C4-2B (cell line): ENCODE data around the gene CFAP65.

Experiments
- H3K27ac ChIP-seq: fragments of 450-650 bp; 2 replicates; pipeline ENCODE4 v1.5.1; 2017
- ZFX ChIP-seq: fragments of 450-650 bp; IDR thresholded peaks from 2 replicates; pipeline ENCODE4 v1.6.1; 2017
- TF ChIP-seq, protein P1 (sequence below): fragments of 450-650 bp; conservative IDR thresholded peaks from 2 replicates; pipeline ENCODE4 v1.5.1; 2017; ENCODE audit warnings: mild to moderate bottlenecking

Gene CFAP65

DNA sequence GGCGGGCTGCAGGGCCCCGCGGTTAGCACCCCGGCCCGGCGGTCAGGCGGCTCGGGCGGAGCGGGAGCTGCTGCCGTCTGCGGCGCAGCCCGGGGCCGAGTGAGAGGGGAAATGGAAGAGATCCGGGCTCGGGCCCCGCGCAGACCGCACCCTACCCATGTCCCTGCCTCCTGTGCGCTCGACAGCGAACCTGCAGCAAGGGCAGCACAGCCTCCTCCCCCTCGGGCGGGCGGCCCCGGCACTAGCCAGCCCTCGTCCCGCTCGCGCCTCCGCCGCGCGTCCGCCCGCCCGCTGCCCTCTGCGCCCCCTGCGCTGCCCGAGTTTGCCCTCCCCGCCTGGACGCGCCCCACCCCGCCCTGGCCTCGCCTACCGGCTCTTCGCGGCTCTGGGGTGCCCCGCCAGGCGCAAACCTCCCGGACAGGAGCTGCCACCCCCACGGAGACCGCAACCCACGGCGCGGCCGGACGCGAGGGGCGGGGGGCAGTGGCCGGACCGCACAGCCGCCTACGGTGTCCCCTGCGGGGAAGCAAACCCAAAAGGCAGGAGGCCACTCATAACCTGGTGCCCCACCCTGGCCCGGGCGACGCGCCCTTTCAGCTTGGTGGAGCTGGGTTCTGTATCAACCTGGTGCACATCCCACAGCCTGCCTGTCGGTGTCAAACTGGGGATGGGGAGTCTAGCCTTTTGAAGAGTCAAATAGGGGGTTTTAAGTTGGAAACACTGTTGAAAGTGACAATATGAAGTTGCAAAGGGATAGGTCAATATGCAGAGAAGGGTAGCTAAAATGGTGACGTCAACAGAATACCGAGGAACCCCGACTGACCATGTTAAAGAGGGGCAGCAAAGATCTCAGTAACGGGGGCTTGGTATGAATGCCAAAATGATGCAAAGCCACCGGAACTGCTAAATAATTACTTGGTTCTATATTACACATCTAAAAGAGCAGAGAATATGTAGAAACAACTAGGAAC is 19.8 kb upstream of the CFAP65 start, which contains the start of gene IHH:
TSS of gene IHH (minus strand) at position 101 of the 971 bp plus-strand sequence. CDS start 454 bp downstream, outside the sequence.
- TF ChIP-seq ZFX, result no peak
- TF ChIP-seq, protein P1, sequence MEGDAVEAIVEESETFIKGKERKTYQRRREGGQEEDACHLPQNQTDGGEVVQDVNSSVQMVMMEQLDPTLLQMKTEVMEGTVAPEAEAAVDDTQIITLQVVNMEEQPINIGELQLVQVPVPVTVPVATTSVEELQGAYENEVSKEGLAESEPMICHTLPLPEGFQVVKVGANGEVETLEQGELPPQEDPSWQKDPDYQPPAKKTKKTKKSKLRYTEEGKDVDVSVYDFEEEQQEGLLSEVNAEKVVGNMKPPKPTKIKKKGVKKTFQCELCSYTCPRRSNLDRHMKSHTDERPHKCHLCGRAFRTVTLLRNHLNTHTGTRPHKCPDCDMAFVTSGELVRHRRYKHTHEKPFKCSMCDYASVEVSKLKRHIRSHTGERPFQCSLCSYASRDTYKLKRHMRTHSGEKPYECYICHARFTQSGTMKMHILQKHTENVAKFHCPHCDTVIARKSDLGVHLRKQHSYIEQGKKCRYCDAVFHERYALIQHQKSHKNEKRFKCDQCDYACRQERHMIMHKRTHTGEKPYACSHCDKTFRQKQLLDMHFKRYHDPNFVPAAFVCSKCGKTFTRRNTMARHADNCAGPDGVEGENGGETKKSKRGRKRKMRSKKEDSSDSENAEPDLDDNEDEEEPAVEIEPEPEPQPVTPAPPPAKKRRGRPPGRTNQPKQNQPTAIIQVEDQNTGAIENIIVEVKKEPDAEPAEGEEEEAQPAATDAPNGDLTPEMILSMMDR, result no peak
- no peak within 1 kb of the TSS for H3K27ac ChIP-seq

DNA sequence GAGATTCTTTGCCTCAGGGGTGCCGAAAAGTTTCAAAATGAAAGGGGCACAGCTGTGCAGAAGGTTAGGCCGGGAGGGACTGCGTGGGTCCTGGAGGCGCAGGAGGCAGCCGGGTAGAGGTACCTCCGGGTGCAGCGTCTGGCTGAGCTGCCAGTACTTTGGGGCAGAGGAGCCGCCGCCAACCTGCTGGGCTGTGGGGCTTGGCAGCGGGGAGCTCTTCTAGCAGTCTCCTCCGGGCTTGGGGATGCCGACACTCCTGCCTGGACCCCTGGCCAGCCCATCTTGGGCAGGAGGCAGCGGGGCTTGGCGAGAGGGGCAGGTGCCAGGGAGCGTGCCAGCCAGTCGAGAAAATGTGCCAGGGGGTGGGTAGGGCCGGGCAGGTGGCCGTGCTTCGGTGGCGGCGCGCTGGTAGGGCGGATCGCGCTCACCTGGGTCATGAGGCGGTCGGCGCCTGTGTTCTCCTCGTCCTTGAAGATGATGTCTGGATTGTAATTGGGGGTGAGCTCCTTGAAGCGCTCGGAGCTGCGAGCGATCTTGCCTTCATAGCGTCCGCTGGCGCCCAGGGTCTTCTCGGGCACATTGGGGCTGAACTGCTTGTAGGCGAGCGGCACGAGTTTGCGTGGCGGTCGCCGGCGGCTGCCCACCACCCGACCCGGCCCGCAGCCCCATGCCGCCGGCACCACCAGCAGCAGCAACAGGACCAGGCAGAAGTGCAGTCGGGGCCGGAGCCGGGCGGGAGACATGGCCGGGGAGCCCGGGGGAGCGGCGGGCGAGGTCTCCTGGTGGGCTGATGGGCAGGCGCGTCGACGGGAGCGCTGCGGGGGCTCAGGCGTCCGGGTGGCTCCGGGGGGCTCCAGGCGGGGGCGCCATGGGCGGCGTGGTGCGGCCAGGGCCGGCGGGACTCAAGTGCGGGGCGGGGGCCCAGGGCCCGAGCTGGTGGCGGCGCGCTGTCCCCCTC is 18.7 kb upstream of the CFAP65 start:
- H3K27ac ChIP-seq, result no peak overlapping the region
- TF ChIP-seq, protein P1, result no peak
- TF ChIP-seq ZFX, result no peak

DNA sequence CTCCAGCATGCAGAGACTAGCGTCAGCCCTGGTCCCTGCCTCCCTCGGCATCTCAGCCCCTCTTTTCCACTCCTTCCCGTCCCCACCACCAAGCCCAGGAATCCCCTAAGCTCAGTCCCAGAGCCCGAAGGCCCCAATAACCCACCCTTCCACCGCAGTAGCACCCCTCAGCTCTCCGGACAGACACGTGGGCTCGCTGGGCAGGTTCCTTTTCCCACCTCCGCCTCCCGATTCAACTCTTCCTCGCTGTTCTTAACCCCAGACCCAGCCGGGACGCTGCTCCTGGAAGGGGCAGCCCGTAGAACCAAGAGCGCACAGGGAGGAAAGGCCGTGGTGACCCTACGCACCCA is 18.0 kb upstream of the CFAP65 start:
- TF ChIP-seq, protein P1, result no peak
- TF ChIP-seq ZFX, result no peak
- H3K27ac ChIP-seq, result no peak overlapping the region

DNA sequence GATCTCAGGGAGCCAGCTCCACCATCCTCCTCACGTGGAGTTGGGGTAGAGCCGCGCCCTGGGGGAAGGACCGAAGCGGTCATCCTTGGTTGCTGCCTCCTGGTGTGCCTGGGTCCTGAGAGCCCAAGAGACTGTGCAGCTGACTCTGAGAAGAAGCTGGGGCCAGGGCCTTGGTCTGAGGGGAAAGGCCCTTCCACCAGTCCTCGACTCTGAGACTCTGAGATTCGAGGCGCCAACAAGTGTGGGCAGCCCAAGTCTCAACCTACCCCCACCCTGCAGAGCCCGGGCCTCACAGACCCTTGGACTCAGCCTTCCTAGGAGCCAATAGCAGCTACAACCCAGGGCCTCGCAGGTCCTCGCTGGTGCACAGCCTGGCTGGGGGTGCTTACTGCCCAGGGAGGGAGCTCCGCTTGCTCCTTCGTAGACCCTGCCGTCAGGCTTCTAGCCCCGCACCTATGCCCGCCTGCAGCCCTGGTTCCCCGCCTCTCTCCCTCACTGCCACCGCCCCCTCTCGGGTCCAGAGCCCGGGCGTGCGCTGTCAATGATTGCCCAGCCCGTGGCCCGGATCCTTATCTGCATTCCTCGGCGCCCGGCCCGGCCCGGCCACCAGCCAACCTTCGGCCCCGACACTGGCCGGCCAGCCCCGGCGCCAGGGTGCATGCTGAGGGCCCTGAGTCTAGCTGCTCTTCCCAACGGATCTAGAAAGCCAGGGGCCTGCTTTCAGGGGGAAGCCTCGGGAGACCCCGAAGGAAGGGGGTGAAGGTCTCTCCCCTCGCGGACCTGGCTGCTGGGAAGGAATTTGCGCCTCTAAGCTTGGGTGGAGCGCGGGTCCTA is 17.4 kb upstream of the CFAP65 start:
- TF ChIP-seq, protein P1, result no peak
- no peak for TF ChIP-seq ZFX

DNA sequence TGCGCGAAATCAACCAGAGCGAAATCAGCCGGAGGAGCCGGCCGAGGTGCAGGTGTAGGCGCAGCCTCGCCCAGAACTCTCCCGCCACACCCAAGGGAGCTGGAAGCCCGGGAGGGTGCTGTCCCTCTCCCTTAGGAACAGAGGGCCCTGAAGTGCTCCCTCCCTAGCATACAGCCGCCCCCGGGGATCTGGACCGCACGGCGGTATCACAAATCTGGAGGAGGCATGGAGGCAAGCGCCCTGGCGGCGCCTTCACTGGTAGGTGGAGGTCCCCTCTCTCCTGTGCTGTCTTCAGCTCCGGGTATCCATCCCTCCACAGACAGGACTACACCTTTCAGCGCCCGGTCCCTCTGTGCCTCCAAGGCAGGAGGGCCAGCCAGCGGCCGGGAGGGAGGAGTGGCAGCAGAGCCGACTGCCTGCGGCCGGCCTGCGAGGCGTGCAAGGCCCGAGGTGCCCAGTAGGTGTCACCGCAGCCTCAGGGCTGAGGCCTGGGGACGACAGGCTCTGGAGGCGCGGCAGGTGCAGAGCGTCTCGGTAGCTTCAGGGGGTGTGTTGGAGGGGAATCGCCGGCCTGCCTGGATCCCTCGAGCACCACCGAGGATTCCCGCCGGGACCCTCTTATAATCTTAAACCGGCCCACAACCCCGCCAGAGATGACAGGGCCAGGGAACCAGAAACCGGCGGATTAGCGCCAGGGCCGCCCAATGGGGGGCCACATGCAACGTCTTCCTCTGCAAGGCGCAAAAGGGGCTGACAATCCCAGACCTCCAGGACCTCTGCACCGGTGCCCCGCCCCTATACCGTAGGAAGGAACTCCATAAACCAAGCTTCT is 16.6 kb upstream of the CFAP65 start:
- no peak for TF ChIP-seq ZFX
- TF ChIP-seq, protein P1, result peak; percentile 93
- no peak overlapping the region for H3K27ac ChIP-seq

More for the DNA sequence above, 17.4 kb upstream of the CFAP65 start:
- no peak overlapping the region for H3K27ac ChIP-seq
